MCF 10A (cell line): ENCODE data around the gene BCAS1. TPM values are rescaled to one million over a fixed set of nuclear protein-coding genes. Genes with fewer than 3 reads are reported as not detected.

ENCODE experiments used
- BruUV-seq: library from RNA; stranded (reverse); fragments of 400-500 nt; replicated peaks from 2 replicates; lab custom pipeline; 2021; lab: Mats Ljungman, UMichigan
- CTCF ChIA-PET: fragments of 300-600 bp; sonication (Branson Sonifier 250); formaldehyde crosslinking; extraction: SDS; loops from one replicate; lab custom pipeline; 2021; ENCODE audit warnings: antibody characterized with exemption, inconsistent platforms; lab: Yijun Ruan, JAX
- POLR2A ChIA-PET: fragments of 300-600, 350-650 bp; sonication (Branson Sonifier 250); formaldehyde crosslinking; extraction: SDS; loops from one replicate; lab custom pipeline; 2020; ENCODE audit warnings: antibody characterized with exemption, inconsistent platforms; lab: Yijun Ruan, JAX
- DNase-seq: peaks from one replicate; pipeline ENCODE4 v3.0.0-alpha.2; 2018; ENCODE audit not compliant: unreplicated experiment
- H3K27ac Mint-ChIP-seq: one replicate; pipeline ENCODE4 v1.8.0; 2022; ENCODE audit warnings: mild to moderate bottlenecking, low read depth, mixed read lengths; ENCODE audit not compliant: unreplicated experiment
- H3K27me3 Mint-ChIP-seq: one replicate; pipeline ENCODE4 v1.8.0; 2022; ENCODE audit warnings: mixed read lengths; ENCODE audit not compliant: insufficient read depth, unreplicated experiment
- H3K36me3 Mint-ChIP-seq: one replicate; pipeline ENCODE4 v1.8.0; 2022; ENCODE audit warnings: mild to moderate bottlenecking, moderate library complexity, mixed read lengths; ENCODE audit not compliant: insufficient read depth, unreplicated experiment
- H3K4me1 Mint-ChIP-seq: one replicate; pipeline ENCODE4 v1.8.0; 2022; ENCODE audit warnings: mixed read lengths; ENCODE audit not compliant: insufficient read depth, unreplicated experiment
- H3K4me3 Mint-ChIP-seq: one replicate; pipeline ENCODE4 v1.8.0; 2022; ENCODE audit warnings: mild to moderate bottlenecking, moderate library complexity, mixed read lengths; ENCODE audit not compliant: unreplicated experiment
- H3K9me3 Mint-ChIP-seq: one replicate; pipeline ENCODE4 v1.8.0; 2022; ENCODE audit warnings: mixed read lengths; ENCODE audit not compliant: unreplicated experiment
- intact Hi-C: fragments of 100-400 bp; cut with micrococcal nuclease; formaldehyde crosslinking; loops from 2 replicates; pipeline ENCODE4 v1.14.1; 2022
- total RNA-seq: library from RNA; stranded (reverse); gene quantifications from 2 replicates; pipeline ENCODE4 v1.2.3, GENCODE V29; 2022
- TF ChIP-seq, protein P1 (sequence below): fragments of 200-600 bp; IDR thresholded peaks from one replicate; pipeline ENCODE4 v1.8.0; 2022; ENCODE audit warnings: antibody characterized with exemption, mild to moderate bottlenecking; ENCODE audit not compliant: unreplicated experiment

BCAS1 gene
- total RNA-seq, 1 experiment from 2014 or later: not detected

DNA sequence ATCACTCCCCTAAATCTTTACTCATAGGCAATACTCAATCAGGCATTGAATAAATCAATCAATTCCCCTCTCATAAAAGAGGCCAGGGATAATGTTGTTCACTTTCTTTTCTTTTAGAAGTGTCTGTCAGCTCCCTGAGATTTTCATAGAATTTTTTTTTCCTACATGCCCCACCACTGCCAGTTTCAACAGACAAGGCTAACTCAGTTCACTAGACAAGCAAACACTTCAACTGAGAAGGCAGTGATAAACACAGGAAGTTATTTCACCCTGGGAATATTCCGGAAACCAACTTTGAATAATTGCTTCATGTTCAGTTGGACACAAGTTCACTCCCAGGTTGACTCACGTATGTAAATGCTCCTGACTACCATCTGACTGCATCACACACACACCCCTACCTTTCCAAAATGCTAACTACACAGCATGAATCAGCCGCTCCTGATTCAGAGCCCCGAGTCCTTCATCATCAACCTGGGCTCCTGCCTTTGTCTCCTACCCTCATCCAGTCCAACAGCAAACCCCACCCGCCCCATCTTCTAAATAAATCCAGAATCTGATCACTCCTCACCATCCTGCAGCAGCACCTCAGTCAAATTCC, 143.9 kb downstream of the BCAS1 start:
- ChIA-PET POLR2A (interaction anchor here (0.7 to 3.4 kb wide), 27 partner anchors 9 to 1734 kb away, joined by 3 to 50 read pairs (median 5); partner anchors contain the start of gene PFDN4), CTCF (interaction anchor here (0.6 to 6.1 kb wide), 12 partner anchors 11 to 348 kb away, joined by 3 to 51 read pairs (median 4); no protein-coding TSS in a partner anchor)
- Mint-ChIP-seq H3K4me3 (peak overlapping the region; percentile 8), H3K36me3 (no peaks in the 10 kb centered on the region), H3K27ac (peak overlapping the region; percentile 92), H3K4me1 (peaks cover 24% of the 10 kb centered on the region), H3K27me3 (no peaks in the 10 kb centered on the region), H3K9me3 (no peaks in the 10 kb centered on the region)
- intact Hi-C loops: loop anchor here (1.0 kb wide), 1 partner anchor 27 kb away; no protein-coding TSS in a partner anchor
- TF ChIP-seq, protein P1, sequence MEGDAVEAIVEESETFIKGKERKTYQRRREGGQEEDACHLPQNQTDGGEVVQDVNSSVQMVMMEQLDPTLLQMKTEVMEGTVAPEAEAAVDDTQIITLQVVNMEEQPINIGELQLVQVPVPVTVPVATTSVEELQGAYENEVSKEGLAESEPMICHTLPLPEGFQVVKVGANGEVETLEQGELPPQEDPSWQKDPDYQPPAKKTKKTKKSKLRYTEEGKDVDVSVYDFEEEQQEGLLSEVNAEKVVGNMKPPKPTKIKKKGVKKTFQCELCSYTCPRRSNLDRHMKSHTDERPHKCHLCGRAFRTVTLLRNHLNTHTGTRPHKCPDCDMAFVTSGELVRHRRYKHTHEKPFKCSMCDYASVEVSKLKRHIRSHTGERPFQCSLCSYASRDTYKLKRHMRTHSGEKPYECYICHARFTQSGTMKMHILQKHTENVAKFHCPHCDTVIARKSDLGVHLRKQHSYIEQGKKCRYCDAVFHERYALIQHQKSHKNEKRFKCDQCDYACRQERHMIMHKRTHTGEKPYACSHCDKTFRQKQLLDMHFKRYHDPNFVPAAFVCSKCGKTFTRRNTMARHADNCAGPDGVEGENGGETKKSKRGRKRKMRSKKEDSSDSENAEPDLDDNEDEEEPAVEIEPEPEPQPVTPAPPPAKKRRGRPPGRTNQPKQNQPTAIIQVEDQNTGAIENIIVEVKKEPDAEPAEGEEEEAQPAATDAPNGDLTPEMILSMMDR: no peak
- DNase-seq: peak; percentile 97
- no TSS peak for BruUV-seq

DNA sequence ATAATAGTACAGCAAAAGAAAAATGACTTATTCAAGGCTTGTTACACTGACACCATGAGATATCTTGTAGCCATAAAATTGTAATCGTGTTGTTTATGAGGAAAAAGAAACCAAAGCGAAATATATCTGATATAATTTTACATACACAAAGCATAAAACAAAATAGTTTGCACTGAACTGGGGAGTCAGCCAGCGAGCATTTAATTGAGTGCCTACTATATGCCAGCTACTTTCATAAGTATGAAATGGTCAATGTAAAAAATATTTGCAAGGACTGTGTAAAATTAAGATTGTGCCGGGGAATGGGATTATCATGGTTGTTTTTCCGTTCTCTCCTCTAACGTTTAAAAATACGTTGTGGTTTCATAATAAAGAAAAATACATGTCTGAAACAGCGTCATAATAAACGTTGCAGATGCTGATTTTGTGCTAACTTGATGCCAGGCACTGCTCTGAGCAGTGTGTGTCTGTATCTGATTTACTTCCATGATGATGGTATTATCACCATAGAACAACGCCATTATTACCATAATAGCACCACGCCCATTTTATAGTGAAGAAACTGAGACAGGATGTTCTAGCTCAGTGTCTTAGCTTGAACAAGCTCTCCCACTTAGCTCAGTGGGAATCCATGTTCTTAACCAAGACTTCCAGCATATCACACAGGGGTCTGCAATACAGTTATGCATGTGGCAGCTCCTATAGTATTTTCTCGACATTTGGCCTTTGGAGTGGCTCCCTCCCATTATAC, 144.6 kb downstream of the BCAS1 start:
- intact Hi-C loops: no loop called here
- H3K4me3 Mint-ChIP-seq: peak overlapping the region; percentile 8
- H3K27me3 Mint-ChIP-seq: no peaks in the 10 kb centered on the region
- no peaks in the 10 kb centered on the region for H3K9me3 Mint-ChIP-seq
- ChIA-PET POLR2A (interaction anchor here (0.7 to 3.4 kb wide), 27 partner anchors 9 to 1734 kb away, joined by 3 to 50 read pairs (median 5); partner anchors contain the start of gene PFDN4), CTCF (interaction anchor here (0.6 to 6.1 kb wide), 13 partner anchors 10 to 347 kb away, joined by 3 to 51 read pairs (median 4); no protein-coding TSS in a partner anchor)
- TF ChIP-seq, protein P1: no peak
- no peak for DNase-seq
- BruUV-seq: TSS peak; percentile 95
- no peaks in the 10 kb centered on the region for H3K36me3 Mint-ChIP-seq
- H3K27ac Mint-ChIP-seq: peak overlapping the region; percentile 92
- H3K4me1 Mint-ChIP-seq: peaks cover 18% of the 10 kb centered on the region

DNA sequence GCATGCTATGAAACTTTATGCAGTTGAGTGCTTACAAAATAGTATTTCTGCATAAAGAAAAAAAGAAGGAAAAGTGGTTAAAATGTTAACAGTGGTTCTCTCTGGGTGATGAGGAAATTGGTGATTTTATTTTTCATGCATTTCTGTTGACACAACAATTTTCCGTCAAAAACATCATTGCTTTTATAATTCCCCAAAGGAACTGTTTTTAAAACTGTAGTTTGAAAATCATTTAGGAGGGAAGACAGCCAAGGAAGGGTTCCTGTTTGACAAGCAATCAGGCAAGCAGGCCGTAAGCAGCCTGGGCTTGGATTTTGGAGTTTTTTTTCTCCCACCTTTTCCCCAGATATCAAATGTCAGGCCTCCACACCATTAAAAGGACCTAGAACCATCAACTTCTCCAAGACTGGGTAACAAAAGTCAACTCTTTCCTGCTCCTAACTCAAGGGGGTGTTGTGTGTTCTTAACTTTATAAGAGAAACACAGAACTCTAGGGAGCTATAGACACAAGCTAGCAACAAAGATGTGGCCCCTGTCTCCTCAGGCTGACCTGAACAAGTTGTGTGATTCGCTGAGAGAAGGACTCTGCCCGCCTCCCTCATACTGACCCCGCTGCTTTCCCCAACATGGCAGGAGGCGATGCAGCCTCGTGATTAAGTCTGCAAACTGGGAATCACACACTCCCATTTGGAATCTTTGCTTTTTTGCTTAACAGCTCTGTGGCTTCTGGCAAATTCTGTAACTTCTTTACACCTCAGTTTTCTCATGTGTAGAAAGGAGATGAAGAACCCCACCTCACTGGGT, 146.6 kb downstream of the BCAS1 start:
- ChIA-PET CTCF (interaction anchor here (0.6 to 6.1 kb wide), 7 partner anchors 8 to 344 kb away, joined by 3 to 51 read pairs (median 4); no protein-coding TSS in a partner anchor), POLR2A (interaction anchor here (0.5 to 3.4 kb wide), 8 partner anchors 7 to 411 kb away, joined by 3 to 50 read pairs (median 4); no protein-coding TSS in a partner anchor)
- no peaks in the 10 kb centered on the region for H3K9me3 Mint-ChIP-seq
- no peak overlapping the region for H3K27ac Mint-ChIP-seq
- no peaks in the 10 kb centered on the region for H3K27me3 Mint-ChIP-seq
- no TSS peak for BruUV-seq
- intact Hi-C loops: no loop called here
- TF ChIP-seq, protein P1: no peak
- DNase-seq: no peak
- no peaks in the 10 kb centered on the region for H3K36me3 Mint-ChIP-seq
- H3K4me3 Mint-ChIP-seq: no peak overlapping the region
- peaks cover 15% of the 10 kb centered on the region for H3K4me1 Mint-ChIP-seq
